ENCODE measurements around the gene ENGASE. TPM values are rescaled to one million over a fixed set of nuclear protein-coding genes. Genes with fewer than 3 reads are reported as not detected.
"Not testable (repeated sequence)": the region's sequence is repeated elsewhere in the genome, so short reads cannot be mapped to it uniquely, and the experiment has no call there.

The ENGASE gene
- total RNA-seq, 1 donor from 2014 or later = 31.5 TPM

DNA sequence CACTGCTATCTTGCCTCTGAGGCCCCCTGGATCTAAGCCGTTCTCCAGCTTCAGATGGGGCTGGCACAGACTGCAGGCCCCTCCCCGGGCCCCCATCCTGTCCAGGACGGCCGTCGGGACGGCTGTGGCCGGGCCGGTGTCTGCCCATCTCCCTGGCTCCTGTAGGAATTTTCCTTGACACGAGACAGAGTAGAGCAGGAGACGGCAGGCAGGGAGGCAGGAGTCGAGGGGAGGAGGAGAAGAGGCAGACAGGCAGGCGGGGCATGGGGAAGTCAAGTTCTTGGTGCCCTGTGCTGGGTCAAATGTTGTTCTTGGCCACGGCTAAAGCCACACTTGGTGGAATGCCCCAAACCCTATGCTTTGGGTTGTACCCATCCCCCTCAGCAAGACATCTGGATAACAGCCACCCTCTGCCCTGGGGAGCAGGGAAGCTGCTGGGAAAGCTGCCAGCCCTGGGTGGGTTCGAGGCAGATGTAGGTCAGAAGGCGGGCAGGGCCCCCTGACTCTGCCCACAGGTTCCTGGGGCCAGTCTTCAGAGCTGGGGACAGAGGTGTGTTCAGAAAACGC is 46.6 kb upstream of the ENGASE start:
- Histone ChIP-seq H3K27me3 (ENCODE audit: low read depth) (no peaks in the 10 kb centered on the region), H3K36me3 (no peaks in the 10 kb centered on the region), H3K9me3 (replicated peaks) (no peaks in the 10 kb centered on the region), H3K4me1 (peaks cover 84% of the 10 kb centered on the region), H3K27ac (replicated peaks) (peak overlapping the region; percentile 95), H3K4me3 (peak overlapping the region; percentile 81)
- no peak for DNase-seq
- intact Hi-C loops (cut with micrococcal nuclease) = no loop called here
- no peak for TF ChIP-seq CTCF (IDR thresholded peaks at IDR 0.05; ENCODE audit: borderline replicate concordance)

DNA sequence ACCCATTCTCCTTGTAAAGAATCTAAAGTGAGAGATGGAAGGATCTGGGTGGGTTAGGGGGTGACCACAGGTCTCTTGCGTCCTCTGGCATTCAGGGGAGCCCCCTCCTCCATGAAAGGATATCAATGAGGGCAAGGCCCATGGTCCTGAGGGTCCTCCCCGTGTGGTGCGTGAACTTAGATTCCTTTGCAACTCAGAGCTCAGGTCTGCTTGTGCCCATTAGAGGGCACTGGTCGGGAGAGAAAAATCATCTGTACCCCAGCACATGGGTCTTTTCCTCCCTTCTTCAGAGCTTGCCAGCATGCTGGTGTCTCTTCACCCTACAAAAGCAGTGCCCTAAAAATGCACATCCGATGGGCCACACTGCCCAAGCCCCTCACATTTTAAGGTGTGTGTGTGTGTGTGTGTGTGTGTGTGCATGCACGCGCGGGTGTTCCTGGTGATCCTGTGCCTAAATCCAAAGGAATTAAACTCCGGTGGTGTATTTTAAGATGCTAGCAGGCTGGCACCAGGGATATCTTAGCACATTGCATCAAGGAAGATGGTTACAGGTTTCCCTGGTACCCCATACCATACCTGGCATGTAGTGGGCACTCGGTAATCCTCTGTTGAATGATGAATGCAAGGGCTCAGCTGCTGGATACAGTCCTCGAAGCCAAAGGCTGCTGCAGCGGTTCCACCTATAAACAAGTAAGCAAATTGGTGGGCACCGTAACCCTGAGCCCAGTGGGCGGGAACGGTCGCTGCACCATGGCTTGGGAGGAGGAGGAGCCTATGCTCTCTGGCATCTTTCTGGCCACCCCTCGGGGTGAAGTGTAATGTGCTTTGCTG is 45.9 kb upstream of the ENGASE start:
- intact Hi-C loops (cut with micrococcal nuclease) = no loop called here
- Histone ChIP-seq H3K4me3 (no peak overlapping the region), H3K36me3 (no peaks in the 10 kb centered on the region), H3K27ac (replicated peaks) (peak overlapping the region; percentile 95), H3K4me1 (peaks cover 84% of the 10 kb centered on the region), H3K27me3 (ENCODE audit: low read depth) (no peaks in the 10 kb centered on the region), H3K9me3 (replicated peaks) (no peaks in the 10 kb centered on the region)
- peak; percentile 36 for TF ChIP-seq CTCF (IDR thresholded peaks at IDR 0.05; ENCODE audit: borderline replicate concordance)
- no peak for DNase-seq

GRCh38 chr17:79029327-79030009 is 45.2 kb upstream of the ENGASE start:
- DNase-seq = no peak
- no peak overlapping the region for H3K4me3 ChIP-seq
- no peaks in the 10 kb centered on the region for H3K27me3 ChIP-seq (ENCODE audit: low read depth)
- H3K27ac ChIP-seq (replicated peaks) = peak overlapping the region; percentile 95
- H3K9me3 ChIP-seq (replicated peaks) = no peaks in the 10 kb centered on the region
- TF ChIP-seq CTCF (IDR thresholded peaks at IDR 0.05; ENCODE audit: borderline replicate concordance) = no peak
- no peaks in the 10 kb centered on the region for H3K36me3 ChIP-seq
- intact Hi-C loops (cut with micrococcal nuclease) = no loop called here
- peaks cover 84% of the 10 kb centered on the region for H3K4me1 ChIP-seq

DNA sequence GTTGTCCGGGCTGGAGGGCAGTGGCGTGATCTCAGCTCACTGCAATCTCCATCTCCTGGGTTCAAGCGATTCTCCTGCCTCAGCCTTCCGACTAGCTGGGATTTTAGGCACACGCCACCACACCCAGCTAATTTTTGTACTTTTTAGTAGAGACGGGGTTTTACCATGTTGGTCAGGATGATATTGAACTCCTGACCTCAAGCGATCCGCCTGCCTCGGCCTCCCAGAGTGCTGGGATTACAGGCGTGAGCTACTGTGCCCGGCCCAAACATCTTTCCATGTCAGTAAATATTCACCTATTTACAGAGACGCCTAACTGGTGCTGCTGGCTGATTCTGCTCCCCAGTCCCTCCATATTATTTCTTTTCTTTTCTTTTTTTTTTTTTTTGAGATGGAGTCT is 44.0 kb upstream of the ENGASE start:
- H3K4me3 ChIP-seq; intact Hi-C loops (cut with micrococcal nuclease); H3K27me3 ChIP-seq (ENCODE audit: low read depth); DNase-seq; H3K9me3 ChIP-seq (replicated peaks); H3K36me3 ChIP-seq: not testable (repeated sequence)
- Histone ChIP-seq H3K4me1 (peaks cover 83% of the 10 kb centered on the region), H3K27ac (replicated peaks) (peak overlapping the region; percentile 19)

- H3K27ac ChIP-seq (replicated peaks) = no peak overlapping the region
- H3K27me3 ChIP-seq (ENCODE audit: low read depth) = no peaks in the 10 kb centered on the region
- no peak for TF ChIP-seq CTCF (IDR thresholded peaks at IDR 0.05; ENCODE audit: borderline replicate concordance)
- H3K4me1 ChIP-seq = peaks cover 83% of the 10 kb centered on the region
- H3K36me3 ChIP-seq = no peaks in the 10 kb centered on the region
- H3K4me3 ChIP-seq = no peak overlapping the region
- intact Hi-C loops (cut with micrococcal nuclease) = no loop called here
- no peak for DNase-seq
- no peaks in the 10 kb centered on the region for H3K9me3 ChIP-seq (replicated peaks)
Observed at GRCh38 chr17:79031996-79032875, 42.4 kb upstream of the ENGASE start.

Measured in left ventricle myocardium inferior (tissue), 1 donor.